SK-N-MC (cell line): ENCODE data around the gene ZNF215.

Source experiments
- EZH2 ChIP-seq: fragments of 200-600 bp; sonication (generic); IDR thresholded peaks from one replicate; pipeline ENCODE4 v1.6.1; 2017; ENCODE audit warnings: antibody characterized with exemption
- POLR2AphosphoS5 ChIP-seq: IDR thresholded peaks from 2 replicates; pipeline ENCODE4 v1.6.1; 2012; ENCODE audit warnings: mild to moderate bottlenecking, low read depth, low read length, borderline replicate concordance

DNA sequence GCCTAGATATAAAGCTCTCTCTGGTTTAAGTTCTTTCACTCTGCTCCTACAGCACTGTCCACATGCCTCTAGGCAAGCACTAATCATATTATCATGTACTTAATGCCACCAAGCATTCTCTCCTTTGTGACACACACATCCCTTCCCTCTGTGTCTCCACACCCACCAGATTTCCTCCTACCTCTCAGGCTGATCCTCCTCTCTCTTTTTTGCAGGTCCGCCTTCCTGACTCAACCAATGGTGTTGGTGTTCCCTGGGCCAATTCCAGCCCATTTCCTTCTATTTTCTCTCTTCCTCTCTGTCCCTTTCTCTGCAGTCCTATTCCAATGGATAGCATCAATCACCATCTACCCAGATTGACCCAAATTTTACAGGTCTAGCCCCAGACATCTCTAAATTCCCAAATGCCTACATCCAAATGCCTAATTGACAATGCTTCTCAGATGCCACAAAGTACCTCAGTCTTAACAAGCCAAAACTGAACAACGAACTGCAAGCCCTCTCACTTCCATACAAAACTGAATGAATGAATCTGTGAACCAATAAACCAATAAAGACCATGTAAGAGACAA, 504 bp upstream of the ZNF215 start:
- TF ChIP-seq POLR2AphosphoS5 (no peak), EZH2 (no peak)
